KOPT-K1 (cell line): ENCODE data around the gene POU6F2.
"Not testable (repeated sequence)": the region's sequence is repeated elsewhere in the genome, so short reads cannot be mapped to it uniquely, and the experiment has no call there.

Experiments used
- H3K27ac ChIP-seq: fragments of 200-600 bp; sonication (generic); 2 replicates; pipeline ENCODE4 v1.5.1; 2016; ENCODE audit warnings: antibody characterized with exemption, mild to moderate bottlenecking, low read depth, low read length; ENCODE audit not compliant: poor library complexity, severe bottlenecking
- H3K36me3 ChIP-seq: fragments of 200-600 bp; sonication (generic); 2 replicates; pipeline ENCODE4 v1.5.1; 2017; ENCODE audit warnings: antibody characterized with exemption, mild to moderate bottlenecking, low read length, moderate library complexity; ENCODE audit not compliant: insufficient read depth
- H3K9me3 ChIP-seq: fragments of 200-600 bp; sonication (generic); 2 replicates; pipeline ENCODE4 v1.5.1; 2017; ENCODE audit warnings: antibody characterized with exemption, low read length, mild to moderate bottlenecking; ENCODE audit not compliant: insufficient read depth, poor library complexity, severe bottlenecking

POU6F2 gene

GRCh38 chr7:39153113-39153512 is 175.4 kb downstream of the POU6F2 start:
- H3K9me3 ChIP-seq: no peaks in the 10 kb centered on the region
- H3K27ac ChIP-seq: no peak overlapping the region
- no peaks in the 10 kb centered on the region for H3K36me3 ChIP-seq

GRCh38 chr7:39153647-39154046 is 175.9 kb downstream of the POU6F2 start:
- no peak overlapping the region for H3K27ac ChIP-seq
- H3K36me3 ChIP-seq: no peaks in the 10 kb centered on the region
- H3K9me3 ChIP-seq: no peaks in the 10 kb centered on the region

- no peaks in the 10 kb centered on the region for H3K9me3 ChIP-seq
- H3K27ac ChIP-seq: no peak overlapping the region
- H3K36me3 ChIP-seq: no peaks in the 10 kb centered on the region
Measured at GRCh38 chr7:39154815-39155214, 177.1 kb downstream of the POU6F2 start.

GRCh38 chr7:39158367-39158766 is 180.7 kb downstream of the POU6F2 start:
- no peak overlapping the region for H3K27ac ChIP-seq
- H3K36me3 ChIP-seq: no peaks in the 10 kb centered on the region
- no peaks in the 10 kb centered on the region for H3K9me3 ChIP-seq

- Histone ChIP-seq H3K9me3 (no peaks in the 10 kb centered on the region), H3K27ac (no peak overlapping the region)
Measured at GRCh38 chr7:39161903-39162302, 184.2 kb downstream of the POU6F2 start.

GRCh38 chr7:39164887-39165286 is 187.2 kb downstream of the POU6F2 start:
- no peaks in the 10 kb centered on the region for H3K36me3 ChIP-seq
- H3K27ac ChIP-seq: no peak overlapping the region
- no peaks in the 10 kb centered on the region for H3K9me3 ChIP-seq

More at GRCh38 chr7:39161903-39162302, 184.2 kb downstream of the POU6F2 start:
- H3K36me3 ChIP-seq: no peaks in the 10 kb centered on the region

GRCh38 chr7:39168403-39169098 is 190.8 kb downstream of the POU6F2 start:
- Histone ChIP-seq H3K9me3 (no peaks in the 10 kb centered on the region), H3K36me3 (no peaks in the 10 kb centered on the region), H3K27ac (no peak overlapping the region)

- Histone ChIP-seq H3K36me3 (no peaks in the 10 kb centered on the region), H3K9me3 (no peaks in the 10 kb centered on the region), H3K27ac (no peak overlapping the region)
Measured at GRCh38 chr7:39172137-39172536, 194.4 kb downstream of the POU6F2 start.

- no peaks in the 10 kb centered on the region for H3K36me3 ChIP-seq
- H3K27ac ChIP-seq: no peak overlapping the region
- no peaks in the 10 kb centered on the region for H3K9me3 ChIP-seq
Measured at GRCh38 chr7:39181398-39181797, 203.7 kb downstream of the POU6F2 start.

- no peaks in the 10 kb centered on the region for H3K36me3 ChIP-seq
- no peaks in the 10 kb centered on the region for H3K9me3 ChIP-seq
- no peak overlapping the region for H3K27ac ChIP-seq
Measured at GRCh38 chr7:39183796-39184195, 206.1 kb downstream of the POU6F2 start.

GRCh38 chr7:39184391-39184790 is 206.7 kb downstream of the POU6F2 start:
- Histone ChIP-seq H3K36me3 (no peaks in the 10 kb centered on the region), H3K27ac (no peak overlapping the region), H3K9me3 (no peaks in the 10 kb centered on the region)

GRCh38 chr7:39186131-39186530 is 208.4 kb downstream of the POU6F2 start:
- Histone ChIP-seq H3K9me3 (no peaks in the 10 kb centered on the region), H3K27ac (no peak overlapping the region), H3K36me3 (no peaks in the 10 kb centered on the region)

- H3K27ac ChIP-seq: no peak overlapping the region
- H3K36me3 ChIP-seq: no peaks in the 10 kb centered on the region
Measured at GRCh38 chr7:39186671-39187070, 209.0 kb downstream of the POU6F2 start.

GRCh38 chr7:39187130-39187529 is 209.4 kb downstream of the POU6F2 start:
- no peak overlapping the region for H3K27ac ChIP-seq
- H3K9me3 ChIP-seq: no peaks in the 10 kb centered on the region
- H3K36me3 ChIP-seq: no peaks in the 10 kb centered on the region

More at GRCh38 chr7:39186671-39187070, 209.0 kb downstream of the POU6F2 start:
- H3K9me3 ChIP-seq: no peaks in the 10 kb centered on the region

GRCh38 chr7:39192476-39192875 is 214.8 kb downstream of the POU6F2 start:
- Histone ChIP-seq H3K27ac (no peak overlapping the region), H3K9me3 (no peaks in the 10 kb centered on the region), H3K36me3 (no peaks in the 10 kb centered on the region)

GRCh38 chr7:39194388-39194787 is 216.7 kb downstream of the POU6F2 start:
- not testable (repeated sequence) for H3K36me3 ChIP-seq, H3K27ac ChIP-seq, H3K9me3 ChIP-seq
